ENCODE results near the gene VAT1L.

VAT1L gene

GRCh38 chr16:77874347-77874746, 86.0 kb downstream of the VAT1L start:
- no peak for DNase-seq
- Histone ChIP-seq H3K27ac (no peak overlapping the region), H3K27me3 (replicated peaks) (no peaks in the 10 kb centered on the region), H3K36me3 (replicated peaks) (no peaks in the 10 kb centered on the region), H3K4me3 (ENCODE audit: low read depth, low read length) (no peak overlapping the region)
- no peak for TF ChIP-seq CTCF (IDR thresholded peaks at IDR 0.05; ENCODE audit: low read depth, low read length, missing control alignments)
- in situ Hi-C loops (cut with HindIII; ENCODE audit: low pct_ligation_motif_present, low sequenced_read_pairs), result no loop called here

- in situ Hi-C loops (cut with HindIII; ENCODE audit: low pct_ligation_motif_present, low sequenced_read_pairs), result no loop called here
- no peak for DNase-seq
- no peak overlapping the region for H3K27ac ChIP-seq
- H3K27me3 ChIP-seq (replicated peaks), result no peaks in the 10 kb centered on the region
- H3K36me3 ChIP-seq (replicated peaks), result no peaks in the 10 kb centered on the region
- no peak overlapping the region for H3K4me3 ChIP-seq (ENCODE audit: low read depth, low read length)
- TF ChIP-seq CTCF (IDR thresholded peaks at IDR 0.05; ENCODE audit: low read depth, low read length, missing control alignments), result no peak
Measured at GRCh38 chr16:77876776-77877175, 88.4 kb downstream of the VAT1L start.

DNA sequence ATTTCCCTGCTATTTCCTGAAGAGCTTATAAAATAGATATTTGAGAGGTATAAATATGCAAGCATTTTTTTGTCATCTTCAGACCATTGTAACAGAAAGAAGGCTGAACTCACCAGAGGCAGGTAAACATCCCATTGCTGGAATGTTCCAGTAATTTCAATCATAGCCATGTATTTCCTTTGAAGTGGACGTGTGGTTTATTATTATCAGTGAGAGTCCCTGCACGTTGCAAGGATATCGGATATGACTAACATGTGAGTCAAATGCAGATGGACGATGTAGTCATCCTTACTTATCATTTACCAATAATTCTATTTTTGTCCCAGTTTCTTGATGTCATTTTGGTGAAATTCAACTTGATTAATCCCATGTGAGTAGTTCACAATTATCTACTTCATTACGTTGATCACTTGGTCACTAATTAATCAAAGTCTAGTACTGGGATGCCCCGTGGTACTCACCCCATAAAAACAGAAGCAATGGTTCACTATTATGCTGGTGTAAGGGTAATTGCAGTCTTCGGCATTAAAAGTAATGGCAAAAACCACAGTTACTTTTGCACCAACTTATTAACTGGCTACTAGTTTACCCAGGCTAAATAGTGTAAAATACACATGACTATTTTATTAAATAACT, 89.5 kb downstream of the VAT1L start:
- no peak for TF ChIP-seq CTCF (IDR thresholded peaks at IDR 0.05; ENCODE audit: low read depth, low read length, missing control alignments)
- no peaks in the 10 kb centered on the region for H3K36me3 ChIP-seq (replicated peaks)
- peak; percentile 90 for DNase-seq
- no peak overlapping the region for H3K27ac ChIP-seq
- no peaks in the 10 kb centered on the region for H3K27me3 ChIP-seq (replicated peaks)
- H3K4me3 ChIP-seq (ENCODE audit: low read depth, low read length), result no peak overlapping the region
- in situ Hi-C loops (cut with HindIII; ENCODE audit: low pct_ligation_motif_present, low sequenced_read_pairs), result no loop called here

DNA sequence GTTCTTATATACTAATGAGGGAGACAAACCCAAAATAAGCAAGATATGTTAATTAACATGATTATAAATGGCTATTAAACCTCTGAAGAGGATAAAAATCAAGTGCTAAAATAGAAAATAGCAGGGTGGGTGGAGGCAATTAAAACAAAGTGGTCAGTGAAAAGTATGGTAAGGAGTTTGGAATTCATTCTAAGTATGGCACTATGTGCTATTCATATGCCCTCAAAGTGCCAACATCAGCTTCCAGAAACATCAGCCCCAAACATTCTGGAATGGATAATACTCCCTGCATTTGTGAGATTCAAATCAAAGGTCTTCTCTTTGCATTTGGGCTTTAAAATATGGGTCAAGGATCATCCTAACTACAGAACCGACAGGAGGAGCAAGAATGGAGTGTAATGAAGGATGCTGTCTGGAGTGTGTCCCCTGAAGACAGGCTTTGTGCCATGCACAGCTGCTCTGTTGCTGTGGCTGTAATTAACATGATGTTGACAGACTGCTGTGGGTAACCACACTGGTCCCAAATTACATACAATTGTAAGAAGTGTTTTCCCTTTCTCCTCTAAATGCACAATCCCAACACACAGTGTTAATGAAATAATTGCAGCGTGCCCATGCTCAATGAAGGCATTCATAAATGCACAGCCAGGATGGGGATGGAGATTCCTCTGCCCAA, 93.1 kb downstream of the VAT1L start:
- no peak for TF ChIP-seq CTCF (IDR thresholded peaks at IDR 0.05; ENCODE audit: low read depth, low read length, missing control alignments)
- DNase-seq, result no peak
- H3K27ac ChIP-seq, result no peak overlapping the region
- H3K36me3 ChIP-seq (replicated peaks), result no peaks in the 10 kb centered on the region
- in situ Hi-C loops (cut with HindIII; ENCODE audit: low pct_ligation_motif_present, low sequenced_read_pairs), result no loop called here
- H3K4me3 ChIP-seq (ENCODE audit: low read depth, low read length), result no peak overlapping the region
- H3K27me3 ChIP-seq (replicated peaks), result no peaks in the 10 kb centered on the region

GRCh38 chr16:77882358-77882757, 94.0 kb downstream of the VAT1L start:
- no peak for DNase-seq
- no peaks in the 10 kb centered on the region for H3K27me3 ChIP-seq (replicated peaks)
- no peak overlapping the region for H3K4me3 ChIP-seq (ENCODE audit: low read depth, low read length)
- in situ Hi-C loops (cut with HindIII; ENCODE audit: low pct_ligation_motif_present, low sequenced_read_pairs), result no loop called here
- TF ChIP-seq CTCF (IDR thresholded peaks at IDR 0.05; ENCODE audit: low read depth, low read length, missing control alignments), result no peak
- no peaks in the 10 kb centered on the region for H3K36me3 ChIP-seq (replicated peaks)
- H3K27ac ChIP-seq, result no peak overlapping the region

Data from brain microvascular endothelial cell (primary cell).